Embryonic facial prominence (tissue), 1 donor: ENCODE results near the gene ATP13A1.

Experiments used
- DNase-seq: peaks from one replicate; pipeline ENCODE4 v3.0.0-alpha.2; 2016; ENCODE audit errors: extremely low spot score

Gene ATP13A1

GRCh38 chr19:19662871-19663255, 613 bp downstream of the ATP13A1 start:
- no peak for DNase-seq

GRCh38 chr19:19662344-19662743, 1.1 kb downstream of the ATP13A1 start:
- DNase-seq, result no peak

GRCh38 chr19:19661675-19662251, 1.7 kb downstream of the ATP13A1 start:
- no peak for DNase-seq

GRCh38 chr19:19661141-19661674, 2.3 kb downstream of the ATP13A1 start:
- no peak for DNase-seq

- no peak for DNase-seq
These were observed 3.7 kb downstream of the ATP13A1 start for GRCh38 chr19:19659646-19660245.

GRCh38 chr19:19657397-19657783, 6.1 kb downstream of the ATP13A1 start:
- DNase-seq, result no peak

GRCh38 chr19:19656451-19657396, 6.8 kb downstream of the ATP13A1 start:
- DNase-seq, result no peak

- DNase-seq, result no peak
These were observed 7.7 kb downstream of the ATP13A1 start for GRCh38 chr19:19655641-19656343.

GRCh38 chr19:19655051-19655594, 8.4 kb downstream of the ATP13A1 start:
- no peak for DNase-seq

- no peak for DNase-seq
These were observed 9.0 kb downstream of the ATP13A1 start for GRCh38 chr19:19654441-19654840.

GRCh38 chr19:19653597-19654147, 9.8 kb downstream of the ATP13A1 start:
- DNase-seq, result no peak

- no peak for DNase-seq
These were observed 10.8 kb downstream of the ATP13A1 start for GRCh38 chr19:19652482-19653295.

GRCh38 chr19:19651076-19651475, 12.4 kb downstream of the ATP13A1 start:
- no peak for DNase-seq

- no peak for DNase-seq
These were observed 13.1 kb downstream of the ATP13A1 start for GRCh38 chr19:19650331-19650730.

GRCh38 chr19:19649580-19649995, 13.9 kb downstream of the ATP13A1 start:
- no peak for DNase-seq

- no peak for DNase-seq
These were observed 14.3 kb downstream of the ATP13A1 start for GRCh38 chr19:19649155-19649554.

- DNase-seq, result no peak
These were observed 16.2 kb downstream of the ATP13A1 start for GRCh38 chr19:19647037-19647835.

GRCh38 chr19:19645233-19645870, 18.1 kb downstream of the ATP13A1 start:
- DNase-seq, result no peak

GRCh38 chr19:19644054-19644388, 19.5 kb downstream of the ATP13A1 start:
- DNase-seq, result no peak
